H9 (cell line): ENCODE data around the gene ANAPC2. TPM values are rescaled to one million over a fixed set of nuclear protein-coding genes. Genes with fewer than 3 reads are reported as not detected.

Experiments
- DNase-seq: peaks from one replicate; pipeline ENCODE4 v3.0.0-alpha.2; 2017
- H2AFZ ChIP-seq: one replicate; pipeline ENCODE4 v1.6.1; 2013; ENCODE audit warnings: mild to moderate bottlenecking, low read length, control low read depth, moderate library complexity
- H2AK5ac ChIP-seq: 2 replicates; pipeline ENCODE4 v1.6.1; 2013; ENCODE audit warnings: low read length, control low read depth, mixed read lengths; ENCODE audit not compliant: insufficient read length
- H2BK120ac ChIP-seq: one replicate; pipeline ENCODE4 v1.6.1; 2013; ENCODE audit warnings: low read depth, mild to moderate bottlenecking, low read length, control low read depth, inconsistent platforms; ENCODE audit not compliant: poor library complexity, severe bottlenecking
- H2BK12ac ChIP-seq: 2 replicates; pipeline ENCODE4 v1.6.1; 2013; ENCODE audit warnings: low read length, control low read depth, mixed read lengths, low read depth; ENCODE audit not compliant: insufficient read length
- H2BK15ac ChIP-seq: 2 replicates; pipeline ENCODE4 v1.6.1; 2013; ENCODE audit warnings: low read depth, low read length, control low read depth
- H2BK20ac ChIP-seq: one replicate; pipeline ENCODE4 v1.6.1; 2013; ENCODE audit warnings: low read depth, mild to moderate bottlenecking, low read length, control low read depth, inconsistent platforms; ENCODE audit not compliant: poor library complexity, severe bottlenecking
- H2BK5ac ChIP-seq: 2 replicates; pipeline ENCODE4 v1.6.1; 2013; ENCODE audit warnings: low read length, control low read depth, mixed read lengths; ENCODE audit not compliant: insufficient read length
- H3K14ac ChIP-seq: 2 replicates; pipeline ENCODE4 v1.6.1; 2013; ENCODE audit warnings: low read length, control low read depth; ENCODE audit not compliant: insufficient read depth
- H3K18ac ChIP-seq: 2 replicates; pipeline ENCODE4 v1.6.1; 2013; ENCODE audit warnings: low read depth, mild to moderate bottlenecking, mixed read lengths, low read length, control low read depth; ENCODE audit not compliant: insufficient read length
- H3K23ac ChIP-seq: 2 replicates; pipeline ENCODE4 v1.6.1; 2013; ENCODE audit warnings: low read length, control low read depth, mixed read lengths, low read depth; ENCODE audit not compliant: insufficient read length
- H3K23me2 ChIP-seq: 2 replicates; pipeline ENCODE4 v1.6.1; 2013; ENCODE audit warnings: low read depth, mild to moderate bottlenecking, mixed read lengths, low read length, control low read depth; ENCODE audit not compliant: insufficient read length, poor library complexity, severe bottlenecking
- H3K27ac ChIP-seq: 2 replicates; pipeline ENCODE4 v1.5.1; 2013; ENCODE audit warnings: low read length, control low read depth, mixed read lengths, low read depth; ENCODE audit not compliant: insufficient read length
- H3K27me3 ChIP-seq: 2 replicates; pipeline ENCODE4 v1.6.1; 2013; ENCODE audit warnings: low read length, control low read depth, inconsistent platforms; ENCODE audit not compliant: insufficient read depth
- H3K4ac ChIP-seq: 2 replicates; pipeline ENCODE4 v1.6.1; 2013; ENCODE audit warnings: low read depth, mild to moderate bottlenecking, control low read depth, inconsistent platforms, low read length, moderate library complexity
- H3K4me1 ChIP-seq: 2 replicates; pipeline ENCODE4 v1.6.1; 2013; ENCODE audit warnings: low read length, control low read depth, inconsistent platforms; ENCODE audit not compliant: insufficient read depth
- H3K4me2 ChIP-seq: 2 replicates; pipeline ENCODE4 v1.6.1; 2013; ENCODE audit warnings: low read length, control low read depth, mixed read lengths; ENCODE audit not compliant: insufficient read length, insufficient read depth
- H3K56ac ChIP-seq: 2 replicates; pipeline ENCODE4 v1.6.1; 2013; ENCODE audit warnings: low read depth, mild to moderate bottlenecking, mixed read lengths, low read length, control low read depth; ENCODE audit not compliant: insufficient read length
- H3K79me1 ChIP-seq: 2 replicates; pipeline ENCODE4 v1.6.1; 2013; ENCODE audit warnings: low read depth, mild to moderate bottlenecking, moderate library complexity, low read length, control low read depth, inconsistent platforms; ENCODE audit not compliant: insufficient read depth, poor library complexity, severe bottlenecking
- H3K79me2 ChIP-seq: 2 replicates; pipeline ENCODE4 v1.6.1; 2013; ENCODE audit warnings: low read length, control low read depth, inconsistent platforms; ENCODE audit not compliant: insufficient read depth
- H3K9ac ChIP-seq: 2 replicates; pipeline ENCODE4 v1.6.1; 2013; ENCODE audit warnings: low read length, control low read depth, mixed read lengths; ENCODE audit not compliant: insufficient read length; ENCODE audit errors: extremely low read depth
- H3K9me3 ChIP-seq: one replicate; pipeline ENCODE4 v1.6.1; 2013; ENCODE audit warnings: low read depth, low read length, inconsistent platforms; ENCODE audit not compliant: control insufficient read depth
- H3T11ph ChIP-seq: one replicate; pipeline ENCODE4 v1.6.1; 2013; ENCODE audit warnings: mild to moderate bottlenecking, low read length, control low read depth, inconsistent platforms
- H4K20me1 ChIP-seq: one replicate; pipeline ENCODE4 v1.6.1; 2013; ENCODE audit not compliant: control insufficient read depth, insufficient read length, insufficient read depth
- H4K5ac ChIP-seq: 2 replicates; pipeline ENCODE4 v1.6.1; 2013; ENCODE audit warnings: low read depth, mild to moderate bottlenecking, mixed read lengths, low read length, control low read depth; ENCODE audit not compliant: insufficient read length
- H4K8ac ChIP-seq: replicated peaks from 2 replicates; pipeline ENCODE4 v1.6.1; 2013; ENCODE audit warnings: low read length, control low read depth, mixed read lengths, low read depth; ENCODE audit not compliant: insufficient read length
- H4K91ac ChIP-seq: 2 replicates; pipeline ENCODE4 v1.6.1; 2013; ENCODE audit warnings: low read depth, mild to moderate bottlenecking, moderate library complexity, mixed read lengths, low read length, control low read depth; ENCODE audit not compliant: insufficient read length
- H3K27ac Mint-ChIP-seq, 3 experiments: 2 replicates in 2 of 3; 3 replicates in 1 of 3; pipeline ENCODE4 v1.8.0; 2020 to 2021; ENCODE audit warnings: mixed read lengths in 3 of 3, mild to moderate bottlenecking in 1 of 3, moderate library complexity in 1 of 3
- H3K27me3 Mint-ChIP-seq: 2 replicates; pipeline ENCODE4 v1.8.0; 2021; ENCODE audit warnings: low read depth, mild to moderate bottlenecking, moderate library complexity, mixed read lengths
- H3K36me3 Mint-ChIP-seq, 3 experiments: 2 replicates in 2 of 3; 3 replicates in 1 of 3; pipeline ENCODE4 v1.8.0; 2020 to 2021; ENCODE audit warnings: low read depth in 3 of 3, mixed read lengths in 3 of 3; ENCODE audit not compliant: insufficient read depth in 1 of 3
- H3K4me1 Mint-ChIP-seq, 2 experiments: 2 replicates each; pipeline ENCODE4 v1.8.0; 2020; ENCODE audit warnings: mixed read lengths in 2 of 2
- H3K4me3 Mint-ChIP-seq, 2 experiments: 2 replicates in 1 of 2; 3 replicates in 1 of 2; pipeline ENCODE4 v1.8.0; 2020 to 2021; ENCODE audit warnings: mild to moderate bottlenecking in 2 of 2, mixed read lengths in 2 of 2, moderate library complexity in 1 of 2
- H3K9me3 Mint-ChIP-seq, 2 experiments: 2 replicates in 1 of 2; 3 replicates in 1 of 2; pipeline ENCODE4 v1.8.0; 2020; ENCODE audit warnings: mild to moderate bottlenecking in 2 of 2, mixed read lengths in 2 of 2, moderate library complexity in 1 of 2
- CTCF ChIP-seq: fragments of 200-600 bp; sonication (generic); conservative IDR thresholded peaks from 3 replicates; pipeline ENCODE4 v1.8.0; 2021; ENCODE audit warnings: antibody characterized with exemption, mild to moderate bottlenecking
- WGBS: extraction: QIAGEN DNeasy Blood & Tissue Kit; methylation state at CpG from one replicate; pipeline ENCODE4 v1.1.7; 2013; ENCODE audit warnings: missing lambda C conversion rate, low lambda C conversion rate, mixed read lengths; ENCODE audit not compliant: insufficient read length; ENCODE audit errors: extremely low coverage; 5-methylcytosine and 5-hydroxymethylcytosine counted together
- total RNA-seq: library from RNA; stranded (reverse); gene quantifications from 2 replicates; pipeline ENCODE4 v1.2.1, GENCODE V29; 2021

Gene ANAPC2
- total RNA-seq, 1 experiment from 2014 or later, result 54.8 TPM

GRCh38 chr9:137159105-137160053 is 29.0 kb downstream of the ANAPC2 start:
- no CpG with 5 or more reads among the region's 14 CpGs for WGBS
- Histone ChIP-seq H2BK5ac (no peak overlapping the region), H3K79me1 (no peaks in the 10 kb centered on the region), H2BK20ac (no peak overlapping the region), H4K20me1 (peaks cover 2% of the 10 kb centered on the region), H4K8ac (no peak overlapping the region), H3K79me2 (no peaks in the 10 kb centered on the region), H3K4me1 (no peaks in the 10 kb centered on the region), H3K27ac (no peak overlapping the region), H3K9ac (no peak overlapping the region), H3K56ac (no peak overlapping the region), H3K23me2 (peaks cover 21% of the 10 kb centered on the region), H2AFZ (no peak overlapping the region), H3K14ac (no peak overlapping the region), H3K9me3 (no peaks in the 10 kb centered on the region), H3K4ac (no peak overlapping the region), H3K27me3 (peaks cover 33% of the 10 kb centered on the region; the same call in 1 of the 2 replicates), H2BK12ac (no peak overlapping the region), H3K18ac (no peak overlapping the region), H4K91ac (no peak overlapping the region), H2BK15ac (no peak overlapping the region), H2BK120ac (no peak overlapping the region), H4K5ac (no peak overlapping the region), H3K4me2 (no peak overlapping the region), H3K23ac (no peak overlapping the region), H2AK5ac (no peak overlapping the region), H3T11ph (no peak overlapping the region)
- Mint-ChIP-seq H3K4me3 (peak overlapping the region in 1 of 2 experiments; percentile 36; a peak in 2 of 5 replicates), H3K27ac (no peak overlapping the region), H3K9me3 (no peaks in the 10 kb centered on the region; a peak in 1 of 5 replicates), H3K4me1 (peaks cover 0 to 11% of the 10 kb centered on the region in 2 experiments; a peak in 2 of 4 replicates), H3K36me3 (no peaks in the 10 kb centered on the region), H3K27me3 (peaks cover 90% of the 10 kb centered on the region)
- no peak for TF ChIP-seq CTCF
- DNase-seq, result no peak
